Cardiac septum (tissue), 1 donor: ENCODE data around the gene SYNGR3. TPM values are rescaled to one million over a fixed set of nuclear protein-coding genes. Genes with fewer than 3 reads are reported as not detected.

Experiments used
- DNase-seq: peaks from one replicate; pipeline ENCODE4 v3.0.0-alpha.2; 2020; ENCODE audit warnings: low spot score
- intact Hi-C: fragments of 100-400 bp; cut with DNase I; formaldehyde crosslinking; loops from one replicate; pipeline ENCODE4 v1.14.0; 2022
- total RNA-seq: library from RNA; stranded (reverse); fragmentation: NEBNext Ultra II Directional; extraction: Animal tissue kit (Norgen Biotek cat#: 25700); gene quantifications from one replicate; pipeline ENCODE4 v1.2.1, GENCODE V29; 2021
- donor health status: DM: no; HTN: no; CAD: no.

The SYNGR3 gene
- total RNA-seq, 1 donor from 2014 or later, result 1.8 TPM

GRCh38 chr16:2034696-2035430 is 45.1 kb downstream of the SYNGR3 start:
- no peak for DNase-seq
- intact Hi-C loops, result loop anchor here (10.0 kb wide), 1 partner anchor 490 kb away; no protein-coding TSS in a partner anchor

GRCh38 chr16:2035431-2036199 is 45.8 kb downstream of the SYNGR3 start:
- DNase-seq, result no peak
- intact Hi-C loops, result loop anchor here (10.0 kb wide), 1 partner anchor 491 kb away; no protein-coding TSS in a partner anchor

GRCh38 chr16:2036200-2036966 is 46.6 kb downstream of the SYNGR3 start:
- intact Hi-C loops, result loop anchor here (10.0 kb wide), 1 partner anchor 492 kb away; no protein-coding TSS in a partner anchor
- DNase-seq, result no peak

- intact Hi-C loops, result loop anchor here (10.0 kb wide), 1 partner anchor 492 kb away; no protein-coding TSS in a partner anchor
These were observed 47.3 kb downstream of the SYNGR3 start for GRCh38 chr16:2037115-2037514.

GRCh38 chr16:2037647-2038381 is 48.0 kb downstream of the SYNGR3 start:
- no peak for DNase-seq
- intact Hi-C loops, result loop anchor here (10.0 kb wide), 1 partner anchor 493 kb away; no protein-coding TSS in a partner anchor

More at GRCh38 chr16:2037115-2037514, 47.3 kb downstream of the SYNGR3 start:
- DNase-seq, result no peak

GRCh38 chr16:2038382-2039231 is 48.8 kb downstream of the SYNGR3 start:
- DNase-seq, result no peak
- intact Hi-C loops, result loop anchor here (10.0 kb wide), 1 partner anchor 494 kb away; no protein-coding TSS in a partner anchor

- DNase-seq, result peak; percentile 87
- intact Hi-C loops, result loop anchor here (10.0 kb wide), 1 partner anchor 495 kb away; no protein-coding TSS in a partner anchor
These were observed 49.7 kb downstream of the SYNGR3 start for GRCh38 chr16:2039274-2040031.

GRCh38 chr16:2040041-2040786 is 50.4 kb downstream of the SYNGR3 start:
- intact Hi-C loops, result no loop called here
- no peak for DNase-seq

- DNase-seq, result no peak
- intact Hi-C loops, result no loop called here
These were observed 51.2 kb downstream of the SYNGR3 start for GRCh38 chr16:2040787-2041522.

GRCh38 chr16:2042171-2042985 is 52.6 kb downstream of the SYNGR3 start:
- DNase-seq, result no peak
- intact Hi-C loops, result no loop called here

GRCh38 chr16:2042986-2043666 is 53.4 kb downstream of the SYNGR3 start:
- DNase-seq, result no peak

More at GRCh38 chr16:2042986-2043666, 53.4 kb downstream of the SYNGR3 start:
- intact Hi-C loops, result no loop called here
